ENCODE data around the gene TSPAN4.
A peak's percentile ranks its signal among the peaks of the same experiment; 100 is the strongest.

Gene TSPAN4

GRCh38 chr11:821512-822371, 20.9 kb upstream of the TSPAN4 start:
- no peak overlapping the region for H3K4me3 ChIP-seq (ENCODE audit: insufficient read length, low read depth)
- no peaks in the 10 kb centered on the region for H3K9me3 ChIP-seq (ENCODE audit: insufficient read depth, low read length)
- peaks cover 39% of the 10 kb centered on the region for H3K36me3 ChIP-seq (ENCODE audit: insufficient read depth, insufficient read length, low read length)
- peaks cover 26% of the 10 kb centered on the region for H3K27me3 ChIP-seq (ENCODE audit: insufficient read depth, insufficient read length)
- TF ChIP-seq SUZ12 (IDR thresholded peaks at IDR 0.05; ENCODE audit: extremely low read depth, insufficient read depth, insufficient read length) (no peak), YY1 (IDR thresholded peaks at IDR 0.05; ENCODE audit: insufficient read depth, insufficient read length) (no peak), ZNF274 (IDR thresholded peaks at IDR 0.05; ENCODE audit: low read depth, low read length) (no peak)
- peaks cover 26% of the 10 kb centered on the region for H3K4me1 ChIP-seq (ENCODE audit: insufficient read depth, insufficient read length)
- no peak overlapping the region for H3K9ac ChIP-seq (ENCODE audit: insufficient read length, low read depth)
- DNase-seq (ENCODE audit: low read depth, low spot score): no peak

- no peak for TF ChIP-seq ZNF274 (IDR thresholded peaks at IDR 0.05; ENCODE audit: low read depth, low read length)
- no peak for TF ChIP-seq SUZ12 (IDR thresholded peaks at IDR 0.05; ENCODE audit: extremely low read depth, insufficient read depth, insufficient read length)
- TF ChIP-seq YY1 (IDR thresholded peaks at IDR 0.05; ENCODE audit: insufficient read depth, insufficient read length): no peak
- Histone ChIP-seq H3K9ac (ENCODE audit: insufficient read length, low read depth) (no peak overlapping the region), H3K9me3 (ENCODE audit: insufficient read depth, low read length) (no peaks in the 10 kb centered on the region), H3K4me1 (ENCODE audit: insufficient read depth, insufficient read length) (peaks cover 36% of the 10 kb centered on the region), H3K4me3 (ENCODE audit: insufficient read length, low read depth) (no peak overlapping the region), H3K36me3 (ENCODE audit: insufficient read depth, insufficient read length, low read length) (peaks cover 39% of the 10 kb centered on the region), H3K27me3 (ENCODE audit: insufficient read depth, insufficient read length) (peaks cover 46% of the 10 kb centered on the region)
- no peak for DNase-seq (ENCODE audit: low read depth, low spot score)
These were observed 19.0 kb upstream of the TSPAN4 start for GRCh38 chr11:823441-824291.

- TF ChIP-seq ZNF274 (IDR thresholded peaks at IDR 0.05; ENCODE audit: low read depth, low read length) (no peak), SUZ12 (IDR thresholded peaks at IDR 0.05; ENCODE audit: extremely low read depth, insufficient read depth, insufficient read length) (no peak), YY1 (IDR thresholded peaks at IDR 0.05; ENCODE audit: insufficient read depth, insufficient read length) (no peak)
- no peak overlapping the region for H3K4me3 ChIP-seq (ENCODE audit: insufficient read length, low read depth)
- DNase-seq (ENCODE audit: low read depth, low spot score): no peak
- no peaks in the 10 kb centered on the region for H3K9me3 ChIP-seq (ENCODE audit: insufficient read depth, low read length)
- H3K27me3 ChIP-seq (ENCODE audit: insufficient read depth, insufficient read length): peaks cover 52% of the 10 kb centered on the region
- H3K4me1 ChIP-seq (ENCODE audit: insufficient read depth, insufficient read length): peaks cover 36% of the 10 kb centered on the region
- peaks cover 39% of the 10 kb centered on the region for H3K36me3 ChIP-seq (ENCODE audit: insufficient read depth, insufficient read length, low read length)
- no peak overlapping the region for H3K9ac ChIP-seq (ENCODE audit: insufficient read length, low read depth)
These were observed 18.3 kb upstream of the TSPAN4 start for GRCh38 chr11:824292-824880.

GRCh38 chr11:824942-825341, 17.7 kb upstream of the TSPAN4 start:
- peaks cover 55% of the 10 kb centered on the region for H3K27me3 ChIP-seq (ENCODE audit: insufficient read depth, insufficient read length)
- no peaks in the 10 kb centered on the region for H3K9me3 ChIP-seq (ENCODE audit: insufficient read depth, low read length)
- TF ChIP-seq YY1 (IDR thresholded peaks at IDR 0.05; ENCODE audit: insufficient read depth, insufficient read length) (no peak), SUZ12 (IDR thresholded peaks at IDR 0.05; ENCODE audit: extremely low read depth, insufficient read depth, insufficient read length) (no peak), ZNF274 (IDR thresholded peaks at IDR 0.05; ENCODE audit: low read depth, low read length) (no peak)
- no peak overlapping the region for H3K4me3 ChIP-seq (ENCODE audit: insufficient read length, low read depth)
- H3K4me1 ChIP-seq (ENCODE audit: insufficient read depth, insufficient read length): peaks cover 40% of the 10 kb centered on the region
- DNase-seq (ENCODE audit: low read depth, low spot score): no peak
- peaks cover 39% of the 10 kb centered on the region for H3K36me3 ChIP-seq (ENCODE audit: insufficient read depth, insufficient read length, low read length)
- H3K9ac ChIP-seq (ENCODE audit: insufficient read length, low read depth): no peak overlapping the region

- H3K36me3 ChIP-seq (ENCODE audit: insufficient read depth, insufficient read length, low read length): peaks cover 39% of the 10 kb centered on the region
- no peak for TF ChIP-seq YY1 (IDR thresholded peaks at IDR 0.05; ENCODE audit: insufficient read depth, insufficient read length)
- no peak for TF ChIP-seq SUZ12 (IDR thresholded peaks at IDR 0.05; ENCODE audit: extremely low read depth, insufficient read depth, insufficient read length)
- TF ChIP-seq ZNF274 (IDR thresholded peaks at IDR 0.05; ENCODE audit: low read depth, low read length): no peak
- H3K9me3 ChIP-seq (ENCODE audit: insufficient read depth, low read length): no peaks in the 10 kb centered on the region
- peak overlapping the region; percentile 38 for H3K9ac ChIP-seq (ENCODE audit: insufficient read length, low read depth)
- H3K4me1 ChIP-seq (ENCODE audit: insufficient read depth, insufficient read length): peaks cover 37% of the 10 kb centered on the region
- H3K27me3 ChIP-seq (ENCODE audit: insufficient read depth, insufficient read length): peaks cover 58% of the 10 kb centered on the region
- DNase-seq (ENCODE audit: low read depth, low spot score): no peak
- no peak overlapping the region for H3K4me3 ChIP-seq (ENCODE audit: insufficient read length, low read depth)
These were observed 17.1 kb upstream of the TSPAN4 start for GRCh38 chr11:825366-826226.

- no peak overlapping the region for H3K4me3 ChIP-seq (ENCODE audit: insufficient read length, low read depth)
- DNase-seq (ENCODE audit: low read depth, low spot score): no peak
- TF ChIP-seq YY1 (IDR thresholded peaks at IDR 0.05; ENCODE audit: insufficient read depth, insufficient read length) (no peak), ZNF274 (IDR thresholded peaks at IDR 0.05; ENCODE audit: low read depth, low read length) (no peak), SUZ12 (IDR thresholded peaks at IDR 0.05; ENCODE audit: extremely low read depth, insufficient read depth, insufficient read length) (no peak)
- H3K27me3 ChIP-seq (ENCODE audit: insufficient read depth, insufficient read length): peaks cover 58% of the 10 kb centered on the region
- H3K9me3 ChIP-seq (ENCODE audit: insufficient read depth, low read length): no peaks in the 10 kb centered on the region
- peak overlapping the region; percentile 38 for H3K9ac ChIP-seq (ENCODE audit: insufficient read length, low read depth)
- peaks cover 31% of the 10 kb centered on the region for H3K4me1 ChIP-seq (ENCODE audit: insufficient read depth, insufficient read length)
- peaks cover 34% of the 10 kb centered on the region for H3K36me3 ChIP-seq (ENCODE audit: insufficient read depth, insufficient read length, low read length)
These were observed 16.4 kb upstream of the TSPAN4 start for GRCh38 chr11:826227-826621.

Data from NT2/D1 (cell line).